ENCODE measurements around the gene FAM237B. TPM values are rescaled to one million over a fixed set of nuclear protein-coding genes. Genes with fewer than 3 reads are reported as not detected.

The FAM237B gene
- total RNA-seq, 1 experiment from 2014 or later: not detected

- no peaks in the 10 kb centered on the region for H3K36me3 ChIP-seq
- H3K9me3 ChIP-seq: no peaks in the 10 kb centered on the region
- no peak for DNase-seq
- no peaks in the 10 kb centered on the region for H3K27me3 ChIP-seq
- no peak overlapping the region for H3K4me3 ChIP-seq
Observed at GRCh38 chr7:90312745-90313144, 8.4 kb downstream of the FAM237B start.

DNA sequence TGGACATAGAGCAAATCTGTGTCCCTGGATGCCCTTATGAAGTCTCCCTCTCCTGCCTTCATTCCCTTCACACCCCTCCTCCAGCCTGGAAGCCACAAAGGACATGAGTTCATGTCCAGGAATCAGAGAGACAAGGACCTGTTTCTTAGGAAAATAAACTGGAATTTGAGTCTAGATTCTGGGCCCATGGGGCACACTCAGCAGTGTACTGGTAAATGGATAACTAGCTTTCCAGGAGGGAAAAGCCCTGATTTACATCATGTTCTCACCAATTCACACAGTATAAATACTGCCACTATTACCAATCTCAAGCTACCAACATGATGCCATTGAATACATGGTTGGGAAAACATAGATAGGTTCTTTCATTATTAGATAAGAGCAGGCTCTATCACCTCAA lies 9.9 kb downstream of the FAM237B start:
- H3K9me3 ChIP-seq: no peaks in the 10 kb centered on the region
- DNase-seq: no peak
- H3K36me3 ChIP-seq: no peaks in the 10 kb centered on the region
- no peaks in the 10 kb centered on the region for H3K27me3 ChIP-seq
- no peak overlapping the region for H3K4me3 ChIP-seq

DNA sequence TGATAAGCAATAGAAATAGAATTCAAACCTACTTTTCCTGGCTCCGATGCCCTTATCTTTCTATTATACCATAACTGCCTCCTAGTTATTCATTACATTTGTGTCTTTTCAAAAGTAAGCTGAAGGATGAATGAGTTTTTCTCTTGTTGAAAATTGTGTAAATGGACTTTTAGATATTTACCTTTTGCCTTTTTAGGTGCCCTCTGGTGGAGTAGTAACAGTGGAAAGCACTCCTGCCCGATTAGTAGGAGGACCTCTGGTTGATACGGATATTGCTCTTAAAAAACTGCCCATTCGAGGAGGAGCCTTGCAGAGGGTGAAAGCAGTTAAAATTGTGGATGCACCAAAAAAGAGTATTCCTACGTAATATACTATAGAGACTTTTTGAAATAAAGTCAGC lies 11.2 kb downstream of the FAM237B start:
- Histone ChIP-seq H3K9me3 (no peaks in the 10 kb centered on the region), H3K36me3 (no peaks in the 10 kb centered on the region), H3K27me3 (no peaks in the 10 kb centered on the region), H3K4me3 (no peak overlapping the region)
- no peak for DNase-seq

DNA sequence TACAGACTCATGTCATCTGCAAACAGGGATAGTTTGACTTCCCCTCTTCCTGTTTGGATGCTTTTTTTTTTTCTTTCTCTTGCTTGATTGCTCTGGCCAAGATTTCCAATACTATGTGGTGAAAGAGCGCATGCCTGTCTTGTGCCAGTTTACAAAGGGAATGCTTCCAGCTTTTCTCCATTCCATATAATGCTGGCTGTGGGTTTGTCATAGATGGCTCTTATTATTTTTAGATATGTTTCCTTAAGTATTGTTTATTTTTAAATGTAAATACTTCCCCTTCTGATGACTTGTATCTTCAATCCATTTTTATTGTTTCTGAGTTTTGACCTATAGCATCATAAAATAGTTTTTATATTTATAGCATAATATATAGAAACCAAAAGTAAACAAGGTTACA lies 17.9 kb downstream of the FAM237B start:
- H3K27me3 ChIP-seq: no peaks in the 10 kb centered on the region
- H3K9me3 ChIP-seq: no peaks in the 10 kb centered on the region
- DNase-seq: peak; percentile 9
- H3K4me3 ChIP-seq: no peak overlapping the region
- no peaks in the 10 kb centered on the region for H3K36me3 ChIP-seq

DNA sequence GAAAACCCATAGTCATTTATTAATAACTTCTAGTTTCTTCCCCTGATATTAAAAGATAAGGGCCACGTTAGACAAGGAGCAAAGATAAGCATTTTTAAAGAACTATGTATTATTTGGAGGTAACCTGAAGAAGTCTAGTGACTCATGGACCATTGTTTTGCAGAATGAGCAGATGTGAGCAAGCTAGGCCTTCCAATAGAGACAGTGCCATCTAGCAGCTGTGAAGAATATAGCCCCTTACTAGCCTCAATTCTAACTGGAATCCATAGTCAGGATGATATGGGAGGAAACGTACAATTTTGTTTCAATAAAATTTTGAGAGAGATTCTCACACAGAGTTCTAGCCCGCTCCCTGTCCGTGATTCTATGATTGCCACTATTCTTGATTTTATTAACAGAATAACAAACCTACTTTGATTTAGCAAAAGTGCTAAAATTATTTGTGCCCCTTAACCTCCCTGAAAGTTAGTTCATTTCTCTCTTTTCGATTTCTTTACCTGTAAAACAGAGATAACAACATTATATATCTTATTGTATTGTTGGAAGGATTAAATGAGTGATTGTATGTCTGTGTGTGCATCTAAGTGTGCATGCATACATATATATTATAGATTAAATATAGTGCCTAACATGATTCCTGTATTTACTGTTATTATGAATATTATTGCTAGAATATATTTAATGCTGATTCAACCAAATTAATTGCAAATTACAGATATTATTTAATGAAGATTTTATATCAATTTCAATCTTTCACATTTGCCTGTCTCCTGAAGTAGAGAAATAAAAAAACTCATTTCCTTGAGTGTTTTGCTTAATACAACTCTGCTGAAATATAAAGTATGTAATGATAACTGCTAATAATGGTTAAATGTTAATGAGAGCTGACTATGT lies 22.7 kb downstream of the FAM237B start:
- no peaks in the 10 kb centered on the region for H3K27me3 ChIP-seq
- no peak for DNase-seq
- no peak overlapping the region for H3K4me3 ChIP-seq
- no peaks in the 10 kb centered on the region for H3K36me3 ChIP-seq
- H3K9me3 ChIP-seq: no peaks in the 10 kb centered on the region

DNA sequence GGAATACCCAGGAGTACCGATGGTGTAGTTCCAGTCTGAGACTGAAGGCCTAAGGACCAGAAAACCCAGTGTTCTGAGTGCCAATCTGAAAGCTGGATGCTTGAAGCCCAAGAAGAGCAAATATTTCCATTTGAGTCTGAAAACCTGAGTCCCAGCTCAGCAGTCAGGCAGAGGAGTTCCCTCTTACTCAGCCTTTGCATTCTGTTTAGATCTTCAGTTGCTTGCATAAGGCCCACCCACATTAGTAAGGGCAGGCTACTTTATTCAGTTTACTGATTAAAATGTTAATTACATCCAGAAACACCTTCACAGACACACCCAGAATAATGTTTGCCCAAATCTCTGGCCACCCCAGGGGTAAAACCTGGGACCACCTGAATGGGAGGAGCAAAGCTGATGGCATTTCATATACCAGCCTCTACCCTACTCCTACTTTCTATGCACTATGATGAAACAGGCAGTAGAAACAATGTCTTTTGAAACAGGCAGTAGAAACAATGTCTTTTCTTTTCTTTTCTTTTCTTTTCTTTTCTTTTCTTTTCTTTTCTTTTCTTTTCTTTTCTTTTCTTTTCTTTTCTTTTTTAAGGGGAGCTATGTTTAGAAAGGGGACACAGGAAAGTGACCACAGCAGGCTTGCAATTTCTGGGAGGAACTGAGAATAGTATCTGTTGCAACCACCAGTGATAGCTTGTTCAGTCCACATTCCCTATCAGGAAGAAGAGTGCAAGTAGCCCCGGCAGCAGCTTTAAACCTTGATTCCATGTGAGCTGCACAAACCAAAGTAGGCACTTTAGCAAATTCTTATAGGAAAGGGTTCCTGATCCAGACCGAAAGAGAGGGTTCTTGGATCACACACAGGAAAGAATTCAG lies 30.6 kb downstream of the FAM237B start:
- DNase-seq: no peak
- H3K4me3 ChIP-seq: no peak overlapping the region
- H3K27me3 ChIP-seq: no peaks in the 10 kb centered on the region
- no peaks in the 10 kb centered on the region for H3K9me3 ChIP-seq
- no peaks in the 10 kb centered on the region for H3K36me3 ChIP-seq

GRCh38 chr7:90288154-90288553 lies 33.0 kb downstream of the FAM237B start:
- no peak for DNase-seq
- H3K36me3 ChIP-seq: no peaks in the 10 kb centered on the region
- no peaks in the 10 kb centered on the region for H3K27me3 ChIP-seq
- no peaks in the 10 kb centered on the region for H3K9me3 ChIP-seq
- no peak overlapping the region for H3K4me3 ChIP-seq

DNA sequence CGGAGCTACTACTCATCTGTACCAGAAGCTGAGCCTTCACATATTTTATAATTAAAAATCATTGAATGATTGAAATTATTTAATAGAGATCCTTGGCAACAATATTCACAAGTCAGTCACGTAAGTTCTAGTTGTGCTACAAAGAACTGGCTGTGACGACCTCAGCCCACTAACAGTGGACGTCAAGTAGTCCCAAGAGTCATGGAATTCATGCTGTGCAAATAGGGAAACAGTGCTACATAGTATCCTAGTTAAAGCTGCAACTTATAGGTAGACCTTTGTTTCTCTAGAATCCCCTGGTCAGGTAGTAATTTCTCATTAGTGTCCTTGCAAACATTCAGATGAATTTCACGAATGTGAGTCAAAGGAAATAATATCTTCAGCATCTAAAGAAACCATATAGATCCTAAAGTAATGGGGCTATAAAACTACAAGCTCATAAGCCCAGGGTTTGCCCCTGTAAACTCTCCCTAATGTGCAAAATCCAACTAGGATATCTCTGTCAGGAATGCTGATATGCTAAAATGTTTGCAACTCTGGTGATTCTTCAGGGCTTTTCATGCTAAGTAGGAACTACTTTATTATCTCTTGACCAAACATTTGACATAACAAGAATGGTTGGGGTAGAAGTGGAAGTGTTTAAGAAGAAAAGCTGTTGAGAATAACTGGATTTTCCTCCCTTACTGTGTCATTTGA lies 44.9 kb downstream of the FAM237B start:
- H3K36me3 ChIP-seq: no peaks in the 10 kb centered on the region
- H3K4me3 ChIP-seq: no peak overlapping the region
- no peaks in the 10 kb centered on the region for H3K27me3 ChIP-seq
- H3K9me3 ChIP-seq: no peaks in the 10 kb centered on the region
- DNase-seq: no peak

GRCh38 chr7:90274161-90274560 lies 46.9 kb downstream of the FAM237B start:
- DNase-seq: no peak
- Histone ChIP-seq H3K27me3 (no peaks in the 10 kb centered on the region), H3K4me3 (no peak overlapping the region), H3K9me3 (no peaks in the 10 kb centered on the region), H3K36me3 (no peaks in the 10 kb centered on the region)

- Histone ChIP-seq H3K9me3 (no peaks in the 10 kb centered on the region), H3K36me3 (no peaks in the 10 kb centered on the region), H3K27me3 (no peaks in the 10 kb centered on the region), H3K4me3 (no peak overlapping the region)
- DNase-seq: no peak
Observed at GRCh38 chr7:90272242-90272641, 48.9 kb downstream of the FAM237B start.

- no peak for DNase-seq
- no peak overlapping the region for H3K4me3 ChIP-seq
- no peaks in the 10 kb centered on the region for H3K36me3 ChIP-seq
- H3K9me3 ChIP-seq: no peaks in the 10 kb centered on the region
- H3K27me3 ChIP-seq: no peaks in the 10 kb centered on the region
Observed at GRCh38 chr7:90271753-90272152, 49.4 kb downstream of the FAM237B start.

DNA sequence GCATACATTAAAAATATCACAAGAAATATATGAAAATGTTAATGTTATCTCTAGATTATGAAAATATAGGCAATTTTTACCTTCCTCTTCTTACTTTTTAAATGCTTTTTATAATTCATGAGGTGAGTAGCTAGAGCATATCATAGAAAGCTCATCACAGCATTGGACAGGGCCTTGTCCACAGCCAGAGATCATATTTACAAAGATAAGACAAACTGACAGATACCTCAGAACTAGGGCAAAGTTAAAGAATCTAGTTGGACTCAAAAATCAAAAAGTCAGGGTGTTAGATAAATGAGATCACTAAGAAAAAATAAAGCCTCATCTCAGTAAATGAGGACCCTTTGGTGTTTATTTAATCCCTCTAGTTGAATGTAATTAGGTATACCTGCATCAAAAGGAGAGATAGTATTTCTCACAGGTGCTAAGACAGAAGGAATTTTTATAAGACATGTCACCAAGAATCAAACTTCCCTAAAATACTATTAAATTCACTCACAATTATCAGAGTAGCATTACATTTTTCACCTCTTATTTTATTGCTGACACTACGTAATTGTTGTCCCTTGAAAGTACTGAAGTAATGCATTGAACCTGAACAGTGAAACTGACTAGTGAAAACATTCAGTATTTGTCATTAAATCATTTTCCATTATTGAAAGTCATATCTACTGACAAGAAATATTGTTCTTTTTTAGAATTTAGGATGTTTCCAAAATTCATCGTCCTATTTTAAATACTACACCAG lies 50.5 kb downstream of the FAM237B start:
- no peak for DNase-seq
- H3K9me3 ChIP-seq: no peaks in the 10 kb centered on the region

GRCh38 chr7:90269163-90269562 lies 51.9 kb downstream of the FAM237B start:
- Histone ChIP-seq H3K9me3 (no peaks in the 10 kb centered on the region), H3K36me3 (no peaks in the 10 kb centered on the region), H3K4me3 (no peak overlapping the region), H3K27me3 (no peaks in the 10 kb centered on the region)
- DNase-seq: no peak

More for the DNA sequence above, 50.5 kb downstream of the FAM237B start:
- no peak overlapping the region for H3K4me3 ChIP-seq
- no peaks in the 10 kb centered on the region for H3K36me3 ChIP-seq
- no peaks in the 10 kb centered on the region for H3K27me3 ChIP-seq

- Histone ChIP-seq H3K36me3 (no peaks in the 10 kb centered on the region), H3K9me3 (no peaks in the 10 kb centered on the region), H3K4me3 (no peak overlapping the region), H3K27me3 (no peaks in the 10 kb centered on the region)
- DNase-seq: no peak
Observed at GRCh38 chr7:90267263-90267858, 53.7 kb downstream of the FAM237B start.

DNA sequence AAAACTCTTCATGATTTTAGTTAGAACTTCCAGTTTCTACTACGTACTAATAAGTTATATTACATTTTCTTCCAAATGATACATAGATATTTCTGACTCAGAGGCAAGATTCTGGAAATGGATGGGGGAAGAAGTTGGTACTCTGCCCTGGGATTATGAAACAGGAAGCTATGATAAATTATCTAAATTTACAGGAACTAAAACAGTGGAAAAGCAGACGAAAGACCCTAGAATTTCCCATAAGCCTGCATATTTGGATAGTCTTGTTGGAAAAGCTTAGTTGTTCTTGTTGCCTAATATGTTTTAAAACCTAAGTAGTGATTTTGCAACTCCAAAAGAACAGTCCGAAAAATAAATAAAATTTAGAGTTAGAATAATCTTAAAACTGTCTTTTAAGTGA lies 54.3 kb downstream of the FAM237B start:
- no peak overlapping the region for H3K4me3 ChIP-seq
- no peaks in the 10 kb centered on the region for H3K36me3 ChIP-seq
- DNase-seq: no peak
- no peaks in the 10 kb centered on the region for H3K9me3 ChIP-seq
- no peaks in the 10 kb centered on the region for H3K27me3 ChIP-seq
